ENCODE data around the gene BHLHE41. TPM values are rescaled to one million over a fixed set of nuclear protein-coding genes. Genes with fewer than 3 reads are reported as not detected.
A peak's percentile ranks its signal among the peaks of the same experiment; 100 is the strongest.

BHLHE41 gene
- total RNA-seq, 1 donor from 2014 or later: 1.1 TPM

- DNase-seq: no peak
Measured at GRCh38 chr12:26133521-26133920, 8.7 kb upstream of the BHLHE41 start.

GRCh38 chr12:26132866-26133265 is 8.0 kb upstream of the BHLHE41 start:
- DNase-seq: no peak

DNA sequence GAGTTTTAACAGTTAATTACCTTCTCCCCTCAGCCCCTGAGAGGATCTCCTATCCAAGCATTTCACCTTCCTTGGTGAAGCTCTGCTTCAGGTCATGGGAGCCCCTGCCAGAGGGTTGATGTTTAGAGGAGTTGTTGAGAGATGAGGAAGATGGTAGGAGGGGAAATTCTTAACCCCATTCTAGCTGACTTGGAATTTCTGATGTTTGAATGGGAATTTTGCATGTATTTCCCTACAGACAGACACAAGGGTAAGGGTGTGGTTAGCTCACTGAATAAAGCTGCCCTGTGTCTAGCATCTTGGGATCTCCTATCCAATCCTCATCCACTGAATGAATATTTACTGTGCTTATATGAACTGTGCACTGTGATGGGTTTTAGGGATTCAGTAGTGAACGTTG is 7.1 kb upstream of the BHLHE41 start:
- no peak for DNase-seq

DNA sequence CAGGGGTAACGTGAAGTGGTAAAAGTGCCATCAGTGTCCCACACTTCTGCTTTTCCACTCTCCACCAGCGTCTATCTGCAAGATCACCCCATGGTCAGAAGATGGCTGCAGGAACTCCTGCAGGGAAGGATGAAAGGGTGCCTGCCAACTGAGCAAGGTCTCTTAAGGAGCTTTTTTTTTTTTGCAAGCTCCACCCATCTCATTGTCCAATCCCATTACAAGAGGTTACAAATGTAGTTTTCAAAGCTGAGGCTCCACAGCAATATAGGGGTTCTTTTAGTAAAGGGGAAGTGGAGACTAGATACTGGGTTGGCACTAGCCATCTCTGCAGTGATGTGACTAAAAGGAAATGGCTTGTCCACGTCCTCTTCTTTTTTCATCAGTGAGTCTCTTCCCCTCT is 5.9 kb upstream of the BHLHE41 start:
- no peak for DNase-seq

GRCh38 chr12:26128168-26128567 is 3.3 kb upstream of the BHLHE41 start:
- no peak for DNase-seq

- DNase-seq: no peak
Measured at GRCh38 chr12:26127404-26127803, 2.6 kb upstream of the BHLHE41 start.

DNA sequence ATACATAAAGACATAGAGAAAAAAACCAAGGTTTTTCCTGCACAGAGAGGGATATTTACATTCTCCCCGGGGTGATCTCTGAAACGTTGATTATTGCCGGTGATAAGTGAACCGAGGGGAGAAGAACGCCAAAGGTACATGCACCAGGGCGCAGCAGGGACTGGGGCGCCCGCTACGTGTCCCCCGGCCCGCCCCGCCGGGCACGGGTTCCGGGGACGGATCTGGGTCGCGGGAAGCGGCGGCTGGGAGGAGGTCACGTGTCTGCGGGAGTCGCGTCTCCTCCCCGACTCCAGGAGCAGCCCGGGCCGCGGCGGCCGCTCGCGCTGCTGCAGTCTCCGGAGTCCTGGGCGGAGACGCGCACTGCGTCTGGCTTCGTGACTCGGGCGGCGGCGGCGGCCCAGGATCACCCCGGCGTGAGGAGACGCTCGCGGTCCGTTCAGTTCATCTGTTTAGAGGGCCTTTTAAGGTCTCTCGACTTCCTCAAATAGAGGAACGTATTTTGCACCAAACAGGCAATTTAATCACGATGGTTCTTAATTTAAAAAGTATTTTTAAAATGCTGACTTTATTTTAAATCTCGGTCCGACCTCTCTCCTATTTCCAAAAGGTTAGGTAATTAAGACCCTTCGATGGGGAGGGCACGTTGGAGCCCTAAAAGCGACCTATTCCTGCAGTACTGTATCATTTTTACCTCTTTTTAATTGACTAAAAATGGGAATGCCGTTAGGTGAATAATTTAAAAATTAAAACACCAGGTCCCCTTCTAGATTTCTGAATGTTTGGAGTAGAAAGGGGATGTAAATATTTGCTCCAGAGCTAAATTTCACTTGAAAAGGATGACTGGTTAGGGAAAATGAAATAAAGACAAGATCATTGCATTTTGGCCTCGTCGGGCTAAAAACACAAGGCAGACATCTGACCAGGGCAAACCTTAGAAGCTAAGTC is 1.8 kb upstream of the BHLHE41 start:
- peak; percentile 75 for DNase-seq

- peak; percentile 83 for DNase-seq
Measured at GRCh38 chr12:26125400-26126339, 833 bp upstream of the BHLHE41 start.

DNA sequence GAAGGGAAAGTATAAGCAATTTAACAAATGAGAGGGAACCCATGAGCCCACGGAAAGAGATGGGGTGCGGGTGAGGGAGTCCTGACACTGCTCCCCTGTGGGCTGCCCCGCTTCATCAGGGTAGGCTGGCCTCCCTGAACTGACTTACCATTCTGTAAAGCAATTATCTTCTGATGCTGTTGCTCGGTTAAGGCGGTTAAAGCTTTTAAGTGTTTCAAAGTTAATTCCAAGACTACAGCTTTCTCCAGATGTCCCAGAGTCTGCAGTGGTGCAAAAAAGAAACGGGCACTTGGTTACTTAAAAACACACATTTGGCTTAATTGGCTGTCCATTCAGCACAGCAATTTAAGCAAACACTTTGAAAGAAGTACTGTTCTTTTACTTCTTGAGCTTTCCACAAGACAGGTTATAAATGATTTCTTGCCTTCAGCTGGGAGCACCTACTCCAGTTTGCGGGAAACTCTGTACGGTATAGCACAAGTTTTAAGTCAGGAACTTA is 1.3 kb downstream of the BHLHE41 start:
- DNase-seq: no peak

- DNase-seq: peak; percentile 67
Measured at GRCh38 chr12:26122681-26123481, 2.0 kb downstream of the BHLHE41 start.

DNA sequence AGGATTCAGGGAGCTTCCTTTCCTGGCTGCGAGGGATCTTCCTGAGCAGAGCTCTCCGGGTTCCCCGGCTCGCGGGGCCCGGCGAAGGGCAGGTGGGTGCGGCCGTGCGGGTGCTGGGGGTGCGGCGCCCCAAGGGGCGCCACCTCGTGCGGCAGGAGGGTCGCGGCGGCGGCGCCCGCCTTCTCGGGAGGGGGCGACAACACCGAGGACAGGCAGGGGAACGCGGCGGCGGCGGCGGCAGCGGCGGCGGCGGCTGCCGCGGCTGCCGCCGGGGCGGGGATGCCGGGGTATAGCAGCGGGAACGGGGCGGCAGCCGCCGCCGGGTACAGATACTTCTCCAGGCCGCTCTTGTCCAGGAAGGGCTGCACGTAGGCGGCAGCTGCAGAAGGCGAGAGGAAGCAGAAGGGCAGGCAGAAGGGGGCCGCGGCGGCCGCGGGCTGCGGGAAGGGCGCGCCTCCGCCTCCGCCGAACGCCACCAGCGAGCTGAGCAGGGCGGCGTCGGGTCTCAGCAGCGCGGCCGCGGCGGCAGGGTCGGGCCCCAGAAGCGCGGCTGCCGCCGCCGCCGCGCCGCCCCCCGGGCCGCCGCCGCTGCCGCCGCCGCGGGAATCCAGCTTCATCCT is 2.7 kb downstream of the BHLHE41 start:
- DNase-seq: no peak

- DNase-seq: no peak
Measured at GRCh38 chr12:26121323-26122060, 3.3 kb downstream of the BHLHE41 start.

- no peak for DNase-seq
Measured at GRCh38 chr12:26120561-26121274, 4.1 kb downstream of the BHLHE41 start.

GRCh38 chr12:26119391-26119989 is 5.3 kb downstream of the BHLHE41 start:
- DNase-seq: no peak

DNA sequence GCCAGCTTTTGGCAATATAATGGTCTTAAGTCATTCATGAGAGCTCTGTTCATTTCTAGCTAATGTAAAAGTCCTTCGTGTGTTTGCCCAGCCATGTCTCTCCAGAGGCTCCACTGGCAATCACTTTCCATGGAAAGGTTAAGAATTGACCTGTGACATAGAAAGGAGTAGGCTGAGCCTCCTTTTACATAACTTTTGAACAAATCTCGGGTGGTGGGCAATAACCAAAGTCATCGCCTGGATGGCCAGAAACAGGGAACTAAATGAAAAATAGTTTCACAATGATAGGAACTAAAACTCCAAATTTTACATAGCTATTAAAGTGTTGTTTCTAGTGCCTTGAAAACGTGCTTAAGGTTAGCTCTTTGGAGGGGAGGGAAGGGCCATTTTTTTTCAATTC is 6.5 kb downstream of the BHLHE41 start:
- no peak for DNase-seq

GRCh38 chr12:26116829-26117715 is 7.8 kb downstream of the BHLHE41 start:
- DNase-seq: no peak

DNA sequence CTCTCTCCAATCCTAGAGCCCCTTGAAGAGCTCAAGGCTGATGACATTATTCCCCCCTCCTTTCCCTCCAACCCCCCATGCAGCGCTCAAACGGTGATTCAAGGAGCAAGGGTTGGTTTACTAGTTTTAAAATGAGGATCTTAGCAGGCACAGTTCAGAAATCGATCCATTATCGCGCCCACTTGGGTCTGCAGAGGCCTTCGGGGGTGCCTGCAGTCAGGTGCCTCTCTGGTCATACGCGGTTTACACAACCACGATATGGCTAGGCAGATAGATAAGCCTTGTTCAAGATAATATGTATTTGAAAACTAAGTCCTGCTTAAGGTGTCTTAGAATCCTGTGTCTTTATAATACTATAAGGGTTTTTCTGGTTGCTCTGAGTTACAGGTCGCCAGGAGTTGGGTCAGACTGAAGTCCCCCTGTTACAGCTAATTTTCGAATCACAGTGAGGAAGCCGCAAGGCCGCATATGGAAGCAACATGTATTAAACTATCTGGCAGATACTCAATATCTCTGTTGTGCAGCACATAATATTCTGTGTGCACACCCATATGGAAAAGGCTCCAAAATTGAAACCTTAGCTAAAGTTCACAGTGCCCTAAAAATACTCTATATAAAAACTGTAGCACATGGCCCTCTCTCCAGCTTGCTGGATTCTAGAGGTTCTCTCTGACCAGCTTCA is 10.0 kb downstream of the BHLHE41 start:
- DNase-seq: no peak
